Measurements from ENCODE around the gene INTS1. TPM values are rescaled to one million over a fixed set of nuclear protein-coding genes. Genes with fewer than 3 reads are reported as not detected.

The INTS1 gene
- total RNA-seq, 1 donor from 2014 or later: 81.9 TPM

DNA sequence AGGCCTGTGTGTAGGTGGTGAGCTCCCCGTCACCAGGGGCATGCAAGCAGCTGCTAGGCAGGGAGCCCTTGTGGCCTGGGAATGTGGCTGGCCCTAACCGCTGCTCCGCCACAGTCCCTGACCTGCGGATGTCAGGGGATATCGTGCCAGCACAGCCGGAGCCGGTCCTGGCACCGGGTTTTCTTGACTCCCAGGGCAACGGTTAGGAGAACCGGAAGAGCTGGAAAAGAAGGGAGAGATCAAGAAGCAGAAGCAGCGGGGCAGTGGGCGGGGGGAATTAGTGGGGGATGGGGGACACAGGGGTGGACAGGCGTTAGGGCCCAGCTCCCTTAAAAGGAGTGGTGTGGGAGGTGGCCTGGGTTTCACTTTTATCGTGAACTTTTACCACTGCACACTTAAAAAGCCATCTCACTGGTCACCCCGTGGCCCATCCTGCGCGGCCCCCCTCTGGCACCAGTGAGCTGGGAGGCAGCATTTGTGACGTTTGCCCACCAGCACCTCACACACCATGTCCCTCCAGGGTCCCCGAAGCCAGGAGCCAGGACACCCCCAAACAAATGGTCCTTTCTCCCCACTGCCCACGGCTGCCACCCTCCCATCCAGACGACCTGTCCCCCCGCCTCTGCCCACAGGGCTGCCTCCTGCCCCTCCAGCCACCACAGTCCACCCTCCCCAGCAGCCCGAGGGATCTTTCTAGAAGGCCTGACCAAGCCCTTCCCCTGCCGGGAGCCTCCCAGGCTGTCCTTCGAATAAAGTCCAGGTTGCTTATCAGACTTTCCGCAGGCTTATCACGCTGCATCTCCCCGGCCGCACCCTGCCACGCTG, 43.2 kb downstream of the INTS1 start:
- H3K4me3 ChIP-seq (ENCODE audit: insufficient read depth, low read depth, low read length): no peak overlapping the region
- Mint-ChIP-seq H3K27ac (ENCODE audit: unreplicated experiment) (no peak overlapping the region), H3K4me1 (ENCODE audit: low read depth, unreplicated experiment) (peaks cover 5% of the 10 kb centered on the region), H3K36me3 (ENCODE audit: low read depth, unreplicated experiment) (peaks cover 2% of the 10 kb centered on the region), H3K27me3 (ENCODE audit: low read depth, unreplicated experiment) (no peaks in the 10 kb centered on the region), H3K4me3 (ENCODE audit: unreplicated experiment) (peak overlapping the region; percentile 14), H3K9me3 (ENCODE audit: unreplicated experiment) (no peaks in the 10 kb centered on the region)
- TF ChIP-seq EZH2 (IDR thresholded peaks at IDR 0.05; ENCODE audit: insufficient read depth, low read length) (no peak), CTCF (IDR thresholded peaks at IDR 0.05; ENCODE audit: insufficient read depth, low read depth, low read length) (no peak)
- H3K36me3 ChIP-seq (ENCODE audit: insufficient read depth, low read length): no peaks in the 10 kb centered on the region
- H3K79me2 ChIP-seq (ENCODE audit: insufficient read depth, low read length): peaks cover 30% of the 10 kb centered on the region
- H3K9ac ChIP-seq (ENCODE audit: low read length): no peak overlapping the region
- H2AFZ ChIP-seq (ENCODE audit: low read depth, low read length): no peak overlapping the region
- peaks cover 28% of the 10 kb centered on the region for H3K4me1 ChIP-seq (ENCODE audit: insufficient read depth, low read length)
- no peaks in the 10 kb centered on the region for H3K27me3 ChIP-seq (ENCODE audit: insufficient read depth, low read length)
- peak overlapping the region; percentile 83 for H3K4me2 ChIP-seq (ENCODE audit: low read length)
- no peak overlapping the region for H3K27ac ChIP-seq (ENCODE audit: low read depth, low read length)
- FAIRE-seq (no peak), DNase-seq (ENCODE audit: low read depth) (peak; percentile 32)
- no peaks in the 10 kb centered on the region for H3K9me3 ChIP-seq (ENCODE audit: insufficient read depth, low read depth, low read length)
- H4K20me1 ChIP-seq (ENCODE audit: insufficient read depth, low read length): peaks cover 25% of the 10 kb centered on the region

DNA sequence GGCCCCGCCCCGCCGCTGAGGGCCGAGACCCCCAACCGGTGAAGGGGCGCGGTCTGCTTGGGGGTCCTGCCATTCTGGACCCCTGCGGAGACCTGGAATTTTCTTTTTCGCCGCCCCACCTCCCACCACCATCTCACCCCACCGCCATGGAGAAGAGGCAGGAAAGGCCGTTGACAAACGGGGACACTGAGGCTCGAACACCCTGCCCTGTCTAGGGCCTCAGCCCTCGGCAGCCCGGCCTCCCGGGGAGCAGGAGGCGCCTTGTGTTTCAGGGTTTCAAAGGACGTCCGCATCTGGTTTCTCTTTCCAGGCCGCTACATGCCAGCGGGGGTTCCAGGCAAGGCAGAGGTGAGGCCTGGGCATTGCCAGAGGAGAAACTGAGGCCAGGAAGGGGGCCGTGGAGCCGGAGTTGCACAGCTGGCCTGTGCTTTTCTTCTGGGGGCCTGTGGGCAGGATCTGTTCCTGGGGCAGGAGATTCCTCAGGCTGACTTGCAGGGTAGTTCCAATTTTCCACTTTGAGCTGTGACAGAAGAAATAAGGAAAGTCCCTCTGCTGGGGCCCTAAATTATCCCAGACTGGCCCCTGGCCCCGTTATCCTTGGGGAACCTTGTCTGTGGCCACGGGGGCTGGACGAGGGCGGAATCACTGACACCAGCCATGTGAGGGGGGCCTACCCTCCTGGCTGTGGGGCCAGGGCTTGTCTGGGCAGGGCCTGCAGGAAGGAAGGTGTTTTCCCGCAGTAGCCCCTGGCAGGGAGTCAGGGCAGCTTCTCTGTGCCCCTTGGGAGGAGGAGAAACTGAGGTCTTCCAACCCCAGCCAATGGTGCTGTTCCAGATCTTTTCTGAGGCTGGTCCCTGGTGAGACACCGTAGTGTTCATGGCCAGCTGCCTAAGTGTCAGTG, 44.0 kb downstream of the INTS1 start:
- peak overlapping the region; percentile 82 for H2AFZ ChIP-seq (ENCODE audit: low read depth, low read length)
- H3K27me3 ChIP-seq (ENCODE audit: insufficient read depth, low read length): no peaks in the 10 kb centered on the region
- no peak for FAIRE-seq
- TF ChIP-seq EZH2 (IDR thresholded peaks at IDR 0.05; ENCODE audit: insufficient read depth, low read length): no peak
- H3K27ac ChIP-seq (ENCODE audit: low read depth, low read length): peak overlapping the region; percentile 45
- DNase-seq (ENCODE audit: low read depth): no peak
- H3K27me3 Mint-ChIP-seq (ENCODE audit: low read depth, unreplicated experiment): no peaks in the 10 kb centered on the region
- peaks cover 2% of the 10 kb centered on the region for H3K36me3 Mint-ChIP-seq (ENCODE audit: low read depth, unreplicated experiment)
- no peak overlapping the region for H3K27ac Mint-ChIP-seq (ENCODE audit: unreplicated experiment)
- no peaks in the 10 kb centered on the region for H3K9me3 Mint-ChIP-seq (ENCODE audit: unreplicated experiment)
- H3K4me3 ChIP-seq (ENCODE audit: insufficient read depth, low read depth, low read length): peak overlapping the region; percentile 55
- H3K9me3 ChIP-seq (ENCODE audit: insufficient read depth, low read depth, low read length): no peaks in the 10 kb centered on the region
- peaks cover 39% of the 10 kb centered on the region for H3K79me2 ChIP-seq (ENCODE audit: insufficient read depth, low read length)
- peaks cover 34% of the 10 kb centered on the region for H4K20me1 ChIP-seq (ENCODE audit: insufficient read depth, low read length)
- H3K4me1 Mint-ChIP-seq (ENCODE audit: low read depth, unreplicated experiment): peaks cover 5% of the 10 kb centered on the region
- no peaks in the 10 kb centered on the region for H3K36me3 ChIP-seq (ENCODE audit: insufficient read depth, low read length)
- H3K4me1 ChIP-seq (ENCODE audit: insufficient read depth, low read length): peaks cover 32% of the 10 kb centered on the region
- peak overlapping the region; percentile 38 for H3K9ac ChIP-seq (ENCODE audit: low read length)
- peak overlapping the region; percentile 45 for H3K4me3 Mint-ChIP-seq (ENCODE audit: unreplicated experiment)
- peak overlapping the region; percentile 83 for H3K4me2 ChIP-seq (ENCODE audit: low read length)

- peaks cover 2% of the 10 kb centered on the region for H3K36me3 Mint-ChIP-seq (ENCODE audit: low read depth, unreplicated experiment)
- TF ChIP-seq CTCF (IDR thresholded peaks at IDR 0.05; ENCODE audit: insufficient read depth, low read depth, low read length) (no peak), EZH2 (IDR thresholded peaks at IDR 0.05; ENCODE audit: insufficient read depth, low read length) (no peak)
- H3K9ac ChIP-seq (ENCODE audit: low read length): peak overlapping the region; percentile 97
- H3K4me1 Mint-ChIP-seq (ENCODE audit: low read depth, unreplicated experiment): peaks cover 5% of the 10 kb centered on the region
- no peak overlapping the region for H3K27ac ChIP-seq (ENCODE audit: low read depth, low read length)
- H3K27me3 Mint-ChIP-seq (ENCODE audit: low read depth, unreplicated experiment): no peaks in the 10 kb centered on the region
- peak overlapping the region; percentile 100 for H3K4me2 ChIP-seq (ENCODE audit: low read length)
- no peaks in the 10 kb centered on the region for H3K36me3 ChIP-seq (ENCODE audit: insufficient read depth, low read length)
- FAIRE-seq (no peak), DNase-seq (ENCODE audit: low read depth) (peak; percentile 89)
- H3K27ac Mint-ChIP-seq (ENCODE audit: unreplicated experiment): no peak overlapping the region
- H2AFZ ChIP-seq (ENCODE audit: low read depth, low read length): no peak overlapping the region
- no peaks in the 10 kb centered on the region for H3K27me3 ChIP-seq (ENCODE audit: insufficient read depth, low read length)
- peaks cover 41% of the 10 kb centered on the region for H4K20me1 ChIP-seq (ENCODE audit: insufficient read depth, low read length)
- no peaks in the 10 kb centered on the region for H3K9me3 Mint-ChIP-seq (ENCODE audit: unreplicated experiment)
- no peak overlapping the region for H3K4me3 ChIP-seq (ENCODE audit: insufficient read depth, low read depth, low read length)
- H3K4me3 Mint-ChIP-seq (ENCODE audit: unreplicated experiment): no peak overlapping the region
- H3K79me2 ChIP-seq (ENCODE audit: insufficient read depth, low read length): peaks cover 45% of the 10 kb centered on the region
- H3K4me1 ChIP-seq (ENCODE audit: insufficient read depth, low read length): peaks cover 39% of the 10 kb centered on the region
- H3K9me3 ChIP-seq (ENCODE audit: insufficient read depth, low read depth, low read length): no peaks in the 10 kb centered on the region
These were observed 44.7 kb downstream of the INTS1 start for GRCh38 chr7:1459512-1459892.
